ENCODE results near the gene TSPEAR.
"Not testable (repeated sequence)": the region's sequence is repeated elsewhere in the genome, so short reads cannot be mapped to it uniquely, and the experiment has no call there.

The TSPEAR gene

GRCh38 chr21:44636209-44637017 lies 75.0 kb downstream of the TSPEAR start:
- no peaks in the 10 kb centered on the region for H3K4me1 ChIP-seq (ENCODE audit: control insufficient read depth, insufficient read depth, low read length, poor library complexity, severe bottlenecking)
- no peaks in the 10 kb centered on the region for H3K36me3 ChIP-seq (ENCODE audit: control insufficient read depth, insufficient read depth, low read length)
- peaks cover 9% of the 10 kb centered on the region for H3K9me3 ChIP-seq (ENCODE audit: control insufficient read depth, low read length)
- no peak overlapping the region for H3K27ac ChIP-seq (ENCODE audit: low read depth, low read length, severe bottlenecking)
- 86 to 93% methylated on average over 11 to 14 of the region's 15 CpGs for WGBS, 2 experiments (ENCODE audit: insufficient coverage in 2 of 2)
- no peak overlapping the region for H3K4me3 ChIP-seq (ENCODE audit: extremely low read depth, insufficient read depth, low read length, poor library complexity, severe bottlenecking)

DNA sequence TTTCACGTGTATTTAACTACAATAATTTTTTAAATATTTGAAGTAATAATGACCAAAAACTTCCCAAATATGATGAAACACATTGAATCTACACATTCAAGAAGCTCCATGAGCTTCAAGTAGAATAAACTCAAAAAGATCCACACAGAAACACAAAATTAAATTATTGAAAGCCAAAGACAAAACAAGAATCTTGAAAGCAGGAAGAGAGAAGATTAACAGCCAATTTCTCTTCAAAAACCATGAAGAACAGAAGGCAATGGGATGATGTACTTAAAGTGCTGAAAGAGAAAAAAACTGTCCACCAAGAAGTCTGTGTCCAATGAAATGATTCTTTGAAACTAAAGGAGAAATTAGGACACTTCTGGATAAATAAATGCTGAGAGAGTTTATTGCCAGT lies 79.3 kb downstream of the TSPEAR start:
- no peaks in the 10 kb centered on the region for H3K4me1 ChIP-seq (ENCODE audit: control insufficient read depth, insufficient read depth, low read length, poor library complexity, severe bottlenecking)
- no peak overlapping the region for H3K27ac ChIP-seq (ENCODE audit: low read depth, low read length, severe bottlenecking)
- H3K4me3 ChIP-seq (ENCODE audit: extremely low read depth, insufficient read depth, low read length, poor library complexity, severe bottlenecking) = no peak overlapping the region
- H3K36me3 ChIP-seq (ENCODE audit: control insufficient read depth, insufficient read depth, low read length) = no peaks in the 10 kb centered on the region
- no CpG with 5 or more reads among the region's 1 CpG for WGBS, 2 experiments (ENCODE audit: insufficient coverage in 2 of 2)
- H3K9me3 ChIP-seq (ENCODE audit: control insufficient read depth, low read length) = peaks cover 3% of the 10 kb centered on the region

- WGBS, 2 experiments (ENCODE audit: insufficient coverage in 2 of 2) = 100% methylated on average over 2 of the region's 2 CpGs; no CpG with 5 or more reads in 1 of the 2 experiments
- no peak overlapping the region for H3K27ac ChIP-seq (ENCODE audit: low read depth, low read length, severe bottlenecking)
- H3K9me3 ChIP-seq (ENCODE audit: control insufficient read depth, low read length) = peaks cover 7% of the 10 kb centered on the region
- no peak overlapping the region for H3K4me3 ChIP-seq (ENCODE audit: extremely low read depth, insufficient read depth, low read length, poor library complexity, severe bottlenecking)
- H3K36me3 ChIP-seq (ENCODE audit: control insufficient read depth, insufficient read depth, low read length) = no peaks in the 10 kb centered on the region
- H3K4me1 ChIP-seq (ENCODE audit: control insufficient read depth, insufficient read depth, low read length, poor library complexity, severe bottlenecking) = no peaks in the 10 kb centered on the region
Observed at GRCh38 chr21:44630440-44630839, 80.9 kb downstream of the TSPEAR start.

DNA sequence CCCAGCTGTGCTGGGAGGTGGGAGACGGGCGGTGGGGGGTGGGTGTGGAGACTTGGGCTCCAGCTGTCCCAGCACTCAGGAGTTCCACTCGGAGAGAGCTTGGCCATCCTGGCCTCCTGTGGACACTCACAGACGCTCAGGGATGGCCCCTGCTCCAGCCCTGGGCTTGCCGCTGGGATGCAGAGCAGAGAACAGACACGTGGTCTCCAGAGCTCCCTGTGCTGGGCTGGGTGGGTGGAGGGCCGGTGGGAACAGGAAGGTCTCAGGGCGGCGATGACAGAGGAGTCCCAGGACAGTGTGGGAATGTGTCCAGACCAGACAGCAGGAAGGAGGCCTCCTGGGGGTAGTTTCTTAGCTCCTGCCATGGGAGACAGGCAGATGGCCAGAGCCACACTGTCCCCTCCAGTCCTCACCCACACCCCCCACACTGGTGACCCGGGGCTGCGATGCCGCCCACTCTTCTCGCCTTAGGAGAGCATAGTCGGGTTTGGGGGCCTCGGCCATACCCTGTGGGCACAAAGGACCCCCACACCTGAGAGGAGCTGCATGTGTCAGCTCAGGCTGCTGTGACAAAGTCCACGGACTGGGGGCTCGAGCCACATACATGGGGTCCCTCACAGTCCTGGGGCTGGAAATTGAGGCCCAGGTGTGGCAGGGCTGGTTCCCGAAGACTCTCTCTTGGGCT lies 82.5 kb downstream of the TSPEAR start:
- no peaks in the 10 kb centered on the region for H3K4me1 ChIP-seq (ENCODE audit: control insufficient read depth, insufficient read depth, low read length, poor library complexity, severe bottlenecking)
- H3K4me3 ChIP-seq (ENCODE audit: extremely low read depth, insufficient read depth, low read length, poor library complexity, severe bottlenecking) = no peak overlapping the region
- 91 to 93% methylated on average over 12 to 13 of the region's 18 CpGs for WGBS, 2 experiments (ENCODE audit: insufficient coverage in 2 of 2)
- no peaks in the 10 kb centered on the region for H3K36me3 ChIP-seq (ENCODE audit: control insufficient read depth, insufficient read depth, low read length)
- H3K9me3 ChIP-seq (ENCODE audit: control insufficient read depth, low read length) = peaks cover 23% of the 10 kb centered on the region
- H3K27ac ChIP-seq (ENCODE audit: low read depth, low read length, severe bottlenecking) = no peak overlapping the region

DNA sequence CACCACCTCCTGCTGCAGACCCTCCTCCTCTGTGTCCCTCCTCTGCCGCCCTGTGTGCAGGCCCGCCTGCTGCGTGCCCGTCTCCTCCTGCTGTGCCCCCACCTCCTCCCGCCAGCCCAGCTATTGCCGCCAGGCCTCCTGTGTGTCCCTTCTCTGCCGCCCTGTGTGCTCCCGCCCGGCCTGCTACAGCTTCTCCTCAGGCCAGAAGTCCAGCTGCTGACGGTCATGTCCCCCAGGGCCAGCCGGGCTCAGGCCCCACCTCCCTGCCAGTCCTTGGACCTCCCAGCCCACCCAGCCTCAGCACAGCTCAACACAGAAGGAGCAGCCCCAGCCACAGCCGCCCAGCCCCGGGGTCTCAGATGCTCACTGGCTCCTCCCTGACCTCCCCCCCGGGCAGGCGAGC lies 83.5 kb downstream of the TSPEAR start:
- not testable (repeated sequence) for H3K4me3 ChIP-seq (ENCODE audit: extremely low read depth, insufficient read depth, low read length, poor library complexity, severe bottlenecking); H3K27ac ChIP-seq (ENCODE audit: low read depth, low read length, severe bottlenecking); H3K4me1 ChIP-seq (ENCODE audit: control insufficient read depth, insufficient read depth, low read length, poor library complexity, severe bottlenecking); H3K36me3 ChIP-seq (ENCODE audit: control insufficient read depth, insufficient read depth, low read length)
- 80 to 84% methylated on average over 2 to 14 of the region's 15 CpGs for WGBS, 2 experiments (ENCODE audit: insufficient coverage in 2 of 2)
- peaks cover 33% of the 10 kb centered on the region for H3K9me3 ChIP-seq (ENCODE audit: control insufficient read depth, low read length)

DNA sequence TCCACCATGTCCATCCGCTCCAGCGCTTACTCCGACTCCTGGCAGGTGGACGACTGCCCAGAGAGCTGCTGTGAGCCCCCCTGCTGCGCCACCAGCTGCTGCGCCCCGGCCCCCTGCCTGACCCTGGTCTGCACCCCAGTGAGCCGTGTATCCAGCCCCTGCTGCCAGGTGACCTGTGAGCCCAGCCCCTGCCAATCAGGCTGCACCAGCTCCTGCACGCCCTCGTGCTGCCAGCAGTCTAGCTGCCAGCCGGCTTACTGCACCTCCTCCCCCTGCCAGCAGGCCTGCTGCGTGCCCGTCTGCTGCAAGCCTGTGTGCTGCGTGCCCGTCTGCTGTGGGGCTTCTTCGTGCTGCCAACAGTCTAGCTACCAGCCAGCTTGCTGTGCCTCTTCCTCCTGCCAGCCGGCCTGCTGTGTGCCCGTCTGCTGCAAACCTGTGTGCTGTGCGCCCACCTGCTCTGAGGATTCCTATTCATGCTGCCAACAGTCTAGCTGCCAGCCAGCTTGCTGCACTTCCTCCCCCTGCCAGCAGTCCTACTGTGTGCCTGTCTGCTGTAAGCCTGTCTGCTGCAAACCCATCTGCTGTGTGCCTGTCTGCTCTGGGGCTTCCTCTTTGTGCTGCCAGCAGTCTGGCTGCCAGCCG lies 84.1 kb downstream of the TSPEAR start:
- peaks cover 37% of the 10 kb centered on the region for H3K9me3 ChIP-seq (ENCODE audit: control insufficient read depth, low read length)
- not testable (repeated sequence) for H3K27ac ChIP-seq (ENCODE audit: low read depth, low read length, severe bottlenecking); H3K4me1 ChIP-seq (ENCODE audit: control insufficient read depth, insufficient read depth, low read length, poor library complexity, severe bottlenecking); H3K4me3 ChIP-seq (ENCODE audit: extremely low read depth, insufficient read depth, low read length, poor library complexity, severe bottlenecking); H3K36me3 ChIP-seq (ENCODE audit: control insufficient read depth, insufficient read depth, low read length)
- 93 to 94% methylated on average over 10 to 16 of the region's 20 CpGs for WGBS, 2 experiments (ENCODE audit: insufficient coverage in 2 of 2)

DNA sequence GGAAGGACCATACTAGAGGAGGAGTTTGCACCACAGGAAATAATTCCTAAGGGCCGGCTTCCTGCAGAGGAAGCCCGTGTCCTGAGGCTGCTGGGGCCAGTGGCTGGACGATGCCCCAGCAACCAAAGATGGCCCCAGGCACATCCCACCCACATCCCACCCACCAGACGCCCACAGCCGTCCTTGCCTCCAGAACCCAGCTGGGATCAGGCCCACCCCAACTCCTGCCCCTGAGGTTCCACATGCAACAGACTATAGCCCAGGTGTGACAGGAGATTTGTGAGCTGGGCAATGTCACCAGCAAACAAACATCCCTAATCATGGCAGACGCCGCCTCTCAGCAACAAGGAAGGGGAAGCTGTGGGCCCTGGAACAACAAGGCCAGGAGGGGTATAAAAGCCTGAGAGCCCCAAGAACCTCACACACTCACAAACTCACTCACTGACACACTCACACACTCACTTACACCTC lies 84.7 kb downstream of the TSPEAR start, which contains the start of gene KRTAP10-9:
KRTAP10-9 (plus strand) TSS at position 421 of the 471 bp plus-strand sequence. CDS start 79 bp downstream, outside the sequence.
- no peaks in the 10 kb centered on the region for H3K36me3 ChIP-seq (ENCODE audit: control insufficient read depth, insufficient read depth, low read length)
- no peak within 1 kb of the TSS for H3K27ac ChIP-seq (ENCODE audit: low read depth, low read length, severe bottlenecking)
- WGBS, 2 experiments (ENCODE audit: insufficient coverage in 2 of 2) = 82 to 89% methylated on average over 2 to 6 of the region's 7 CpGs
- H3K9me3 ChIP-seq (ENCODE audit: control insufficient read depth, low read length) = peaks cover 39% of the 10 kb centered on the region
- no peak within 1 kb of the TSS for H3K4me3 ChIP-seq (ENCODE audit: extremely low read depth, insufficient read depth, low read length, poor library complexity, severe bottlenecking)
- no peaks in the 10 kb centered on the region for H3K4me1 ChIP-seq (ENCODE audit: control insufficient read depth, insufficient read depth, low read length, poor library complexity, severe bottlenecking)

DNA sequence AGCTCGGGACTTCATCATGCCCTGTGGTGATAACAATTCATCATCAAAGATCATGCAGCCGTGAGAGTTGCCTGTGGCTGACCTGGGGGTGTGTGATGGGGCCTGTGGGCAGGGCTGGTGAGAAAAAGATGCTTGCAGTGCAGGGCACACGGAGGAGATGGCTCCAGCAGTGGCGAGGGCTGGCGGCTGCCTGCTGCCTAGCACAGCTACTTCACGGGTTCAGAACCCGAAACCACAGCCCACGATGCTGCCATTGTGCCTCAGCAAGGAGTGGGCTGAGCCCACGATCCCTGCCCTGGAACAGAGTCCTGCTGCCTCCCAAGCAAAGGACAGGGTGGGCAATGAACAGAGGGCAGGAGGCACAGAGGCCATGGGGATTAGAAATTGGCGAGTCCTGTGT lies 85.1 kb downstream of the TSPEAR start:
- no peaks in the 10 kb centered on the region for H3K36me3 ChIP-seq (ENCODE audit: control insufficient read depth, insufficient read depth, low read length)
- peaks cover 39% of the 10 kb centered on the region for H3K9me3 ChIP-seq (ENCODE audit: control insufficient read depth, low read length)
- H3K4me1 ChIP-seq (ENCODE audit: control insufficient read depth, insufficient read depth, low read length, poor library complexity, severe bottlenecking) = no peaks in the 10 kb centered on the region
- no peak overlapping the region for H3K4me3 ChIP-seq (ENCODE audit: extremely low read depth, insufficient read depth, low read length, poor library complexity, severe bottlenecking)
- no peak overlapping the region for H3K27ac ChIP-seq (ENCODE audit: low read depth, low read length, severe bottlenecking)
- 90 to 91% methylated on average over 8 to 10 of the region's 10 CpGs for WGBS, 2 experiments (ENCODE audit: insufficient coverage in 2 of 2)

DNA sequence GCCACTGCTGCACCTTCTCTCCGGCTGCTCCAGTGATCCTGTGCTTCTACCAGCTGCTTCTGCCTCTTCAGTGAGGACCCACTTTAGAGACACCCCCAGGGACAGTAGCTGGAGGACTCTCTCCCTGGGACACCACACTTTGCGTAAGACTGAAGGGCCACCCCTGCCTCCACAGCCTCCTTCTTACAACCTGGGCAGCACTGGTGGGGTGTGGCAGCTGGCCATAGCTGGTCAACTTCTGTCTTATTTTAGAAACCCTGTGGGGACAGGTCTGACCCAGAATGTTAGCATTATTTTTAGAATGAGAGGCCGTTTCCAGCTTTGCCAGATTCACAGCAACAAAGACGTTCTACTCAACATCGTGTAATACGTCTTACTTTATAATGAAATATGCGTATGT lies 85.6 kb downstream of the TSPEAR start:
- no peaks in the 10 kb centered on the region for H3K36me3 ChIP-seq (ENCODE audit: control insufficient read depth, insufficient read depth, low read length)
- H3K4me3 ChIP-seq (ENCODE audit: extremely low read depth, insufficient read depth, low read length, poor library complexity, severe bottlenecking) = no peak overlapping the region
- H3K27ac ChIP-seq (ENCODE audit: low read depth, low read length, severe bottlenecking) = no peak overlapping the region
- WGBS, 2 experiments (ENCODE audit: insufficient coverage in 2 of 2) = 92 to 100% methylated on average over 1 to 4 of the region's 7 CpGs
- no peaks in the 10 kb centered on the region for H3K4me1 ChIP-seq (ENCODE audit: control insufficient read depth, insufficient read depth, low read length, poor library complexity, severe bottlenecking)
- peaks cover 39% of the 10 kb centered on the region for H3K9me3 ChIP-seq (ENCODE audit: control insufficient read depth, low read length)

DNA sequence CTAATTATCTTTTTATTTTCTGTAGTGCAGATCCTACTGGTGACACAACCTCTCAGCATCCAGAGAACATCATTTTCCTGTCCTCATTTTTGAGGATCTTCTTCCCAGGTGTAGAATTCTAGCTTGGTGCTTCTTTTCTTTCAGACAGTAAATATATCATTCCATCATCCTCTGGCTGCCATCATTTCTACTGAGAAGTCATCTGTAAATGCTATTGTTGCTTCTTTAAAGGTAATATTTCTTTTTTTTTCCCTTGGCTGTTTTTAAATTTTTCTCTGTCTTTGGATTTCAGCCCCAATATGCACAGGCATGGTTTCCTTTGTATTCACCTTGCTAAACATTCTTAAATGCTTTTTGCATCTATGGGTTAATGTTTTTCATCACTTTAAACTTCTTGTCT lies 87.8 kb downstream of the TSPEAR start:
- Histone ChIP-seq H3K27ac (ENCODE audit: low read depth, low read length, severe bottlenecking) (no peak overlapping the region), H3K4me1 (ENCODE audit: control insufficient read depth, insufficient read depth, low read length, poor library complexity, severe bottlenecking) (no peaks in the 10 kb centered on the region), H3K36me3 (ENCODE audit: control insufficient read depth, insufficient read depth, low read length) (no peaks in the 10 kb centered on the region), H3K4me3 (ENCODE audit: extremely low read depth, insufficient read depth, low read length, poor library complexity, severe bottlenecking) (no peak overlapping the region), H3K9me3 (ENCODE audit: control insufficient read depth, low read length) (peaks cover 51% of the 10 kb centered on the region)

Data from mesodermal cell (in vitro differentiated cells).